ENCODE measurements around the gene EPS15. TPM values are rescaled to one million over a fixed set of nuclear protein-coding genes. Genes with fewer than 3 reads are reported as not detected.

EPS15 gene
- total RNA-seq, 1 donor from 2014 or later, result 35.9 TPM

Other genes starting within 250 kb of the EPS15 start
- gene TTC39A, start 188.7 kb downstream of the EPS15 start, total RNA-seq, result 0.52 and 1.4 TPM in 2 replicates
- gene OSBPL9, start 97.8 kb upstream of the EPS15 start, total RNA-seq, result 23.5 and 31.7 TPM in 2 replicates

Data from myocyte (in vitro differentiated cells).